ENCODE results near the gene CTSS. TPM values are rescaled to one million over a fixed set of nuclear protein-coding genes. Genes with fewer than 3 reads are reported as not detected.

Gene CTSS
- total RNA-seq: 0.65 and 1.2 TPM in 2 replicates

GRCh38 chr1:150765296-150765976 lies at the start of gene CTSS:
CTSS (minus strand) TSS chr1:150765778; CDS start chr1:150764763, 1,015 bp downstream.

GRCh38 chr1:150808121-150808520 lies 42.5 kb upstream of the CTSS start, which contains the start of gene CTSK:
CTSK (minus strand) TSS chr1:150808260; CDS start chr1:150806805, 1,455 bp downstream.

GRCh38 chr1:150720703-150721102 lies 44.9 kb downstream of the CTSS start, which contains the start of gene HORMAD1:
HORMAD1 (minus strand) TSS chr1:150720895; CDS start chr1:150719505, 1,390 bp downstream.

GRCh38 chr1:150696995-150697927 lies 68.3 kb downstream of the CTSS start, which contains the start of gene GOLPH3L:
GOLPH3L (minus strand) TSS chr1:150697154; CDS start chr1:150694838, 2,316 bp downstream.

Small RNAs within 50 kb of the gene (small RNA-seq; reads per million reads assigned to genes)
- gene RNU6-1042P (not detected), gene RNU6-1309P (not detected)

Other genes with a start within 250 kb of the CTSS start
- gene ADAMTSL4, start 216.4 kb downstream of the CTSS start, total RNA-seq: 3.5 and 34.5 TPM in 2 replicates
- 226 and 247 TPM in 2 replicates for gene MCL1, start 186.2 kb downstream of the CTSS start, total RNA-seq
- 61.8 and 65.2 TPM in 2 replicates for gene ENSA, start 136.2 kb downstream of the CTSS start, total RNA-seq
- gene GOLPH3L, start 68.6 kb downstream of the CTSS start, total RNA-seq: 10.2 and 11.8 TPM in 2 replicates
- not detected in 2 replicates for gene HORMAD1, start 44.9 kb downstream of the CTSS start, total RNA-seq
- 0.76 and 2.7 TPM in 2 replicates for gene CTSK, start 42.5 kb upstream of the CTSS start, total RNA-seq
- 34.6 and 42.4 TPM in 2 replicates for gene ARNT, start 110.8 kb upstream of the CTSS start, total RNA-seq
- not detected in 2 replicates for gene CTXND2, start 121.4 kb upstream of the CTSS start, total RNA-seq
- 45.4 and 57.7 TPM in 2 replicates for gene SETDB1, start 160.6 kb upstream of the CTSS start, total RNA-seq
- gene CERS2, start 209.1 kb upstream of the CTSS start, total RNA-seq: 59.7 and 79.5 TPM in 2 replicates
- gene ANXA9, start 216.5 kb upstream of the CTSS start, total RNA-seq: 0.39 and 2.0 TPM in 2 replicates
- 10.6 and 11.0 TPM in 2 replicates for gene MINDY1, start 241.1 kb upstream of the CTSS start, total RNA-seq
- gene PRUNE1, start 242.7 kb upstream of the CTSS start, total RNA-seq: 14.9 and 16.5 TPM in 2 replicates

Data from placental epithelial cell (primary cell).